Midbrain (tissue), 1 donor: ENCODE results near the gene TIAM1.

Experiments
- DNase-seq: peaks from one replicate; lab custom pipeline; 2025; lab: John Stamatoyannopoulos, UW

TIAM1 gene

GRCh38 chr21:31332525-31332924 lies 11.5 kb downstream of the TIAM1 start:
- DNase-seq = no peak

GRCh38 chr21:31331231-31331630 lies 12.8 kb downstream of the TIAM1 start:
- no peak for DNase-seq

GRCh38 chr21:31330144-31330483 lies 13.9 kb downstream of the TIAM1 start:
- DNase-seq = no peak

GRCh38 chr21:31329456-31330143 lies 14.5 kb downstream of the TIAM1 start:
- DNase-seq = no peak

- DNase-seq = no peak
Measured at GRCh38 chr21:31326522-31327242, 17.4 kb downstream of the TIAM1 start.

- DNase-seq = no peak
Measured at GRCh38 chr21:31318971-31319370, 25.1 kb downstream of the TIAM1 start.

- no peak for DNase-seq
Measured at GRCh38 chr21:31317688-31318087, 26.4 kb downstream of the TIAM1 start.

- no peak for DNase-seq
Measured at GRCh38 chr21:31316488-31317169, 27.4 kb downstream of the TIAM1 start.

- no peak for DNase-seq
Measured at GRCh38 chr21:31316072-31316471, 28.0 kb downstream of the TIAM1 start.

GRCh38 chr21:31310750-31311149 lies 33.3 kb downstream of the TIAM1 start:
- no peak for DNase-seq

- DNase-seq = no peak
Measured at GRCh38 chr21:31308584-31308983, 35.5 kb downstream of the TIAM1 start.

- no peak for DNase-seq
Measured at GRCh38 chr21:31305888-31306287, 38.2 kb downstream of the TIAM1 start.

- DNase-seq = no peak
Measured at GRCh38 chr21:31299291-31300147, 44.5 kb downstream of the TIAM1 start.

GRCh38 chr21:31298618-31299269 lies 45.3 kb downstream of the TIAM1 start:
- DNase-seq = no peak

GRCh38 chr21:31297806-31298205 lies 46.3 kb downstream of the TIAM1 start:
- DNase-seq = no peak

GRCh38 chr21:31295676-31296075 lies 48.4 kb downstream of the TIAM1 start:
- no peak for DNase-seq

- DNase-seq = no peak
Measured at GRCh38 chr21:31294691-31295090, 49.4 kb downstream of the TIAM1 start.

- no peak for DNase-seq
Measured at GRCh38 chr21:31293986-31294385, 50.1 kb downstream of the TIAM1 start.

- no peak for DNase-seq
Measured at GRCh38 chr21:31290765-31291164, 53.3 kb downstream of the TIAM1 start.

GRCh38 chr21:31289702-31290101 lies 54.4 kb downstream of the TIAM1 start:
- no peak for DNase-seq

- no peak for DNase-seq
Measured at GRCh38 chr21:31288191-31288590, 55.9 kb downstream of the TIAM1 start.

GRCh38 chr21:31287201-31287600 lies 56.9 kb downstream of the TIAM1 start:
- no peak for DNase-seq
